MM.1S (cell line): ENCODE results near the gene ANKRD27.

Source experiments
- DNase-seq: peaks from one replicate; pipeline ENCODE4 v3.0.0-alpha.2; 2015
- H2AFZ ChIP-seq: fragments of 300-600 bp; sonication (generic); 2 replicates; pipeline ENCODE4 v1.6.0; 2016; ENCODE audit warnings: antibody characterized with exemption, low read length
- H3F3A ChIP-seq: fragments of 300-600 bp; sonication (generic); 2 replicates; pipeline ENCODE4 v1.6.1; 2016; ENCODE audit warnings: mild to moderate bottlenecking, antibody characterized with exemption, low read length, moderate library complexity, mixed read lengths; ENCODE audit not compliant: insufficient read depth
- H3K27ac ChIP-seq: fragments of 300-600 bp; sonication (generic); 2 replicates; pipeline ENCODE4 v1.5.1; 2016; ENCODE audit warnings: mild to moderate bottlenecking, low read length
- H3K27me3 ChIP-seq: fragments of 300-600 bp; sonication (generic); replicated peaks from 2 replicates; pipeline ENCODE4 v1.6.0; 2016; ENCODE audit warnings: low read length; ENCODE audit not compliant: insufficient read depth
- H3K36me3 ChIP-seq: fragments of 300-600 bp; sonication (generic); replicated peaks from 2 replicates; pipeline ENCODE4 v1.6.1; 2016; ENCODE audit warnings: mild to moderate bottlenecking, low read length, mixed read lengths; ENCODE audit not compliant: insufficient read depth
- H3K4me1 ChIP-seq: fragments of 300-600 bp; sonication (generic); 2 replicates; pipeline ENCODE4 v1.6.1; 2016; ENCODE audit warnings: low read length, mixed read lengths
- H3K4me2 ChIP-seq: fragments of 300-600 bp; sonication (generic); 2 replicates; pipeline ENCODE4 v1.6.0; 2016; ENCODE audit warnings: low read depth, low read length
- H3K4me3 ChIP-seq: fragments of 300-600 bp; sonication (generic); 2 replicates; pipeline ENCODE4 v1.5.1; 2016; ENCODE audit warnings: low read length, mixed read lengths
- H3K79me2 ChIP-seq: fragments of 300-600 bp; sonication (generic); 2 replicates; pipeline ENCODE4 v1.6.1; 2016; ENCODE audit warnings: mixed run types, low read length, mixed read lengths
- H3K9ac ChIP-seq: fragments of 300-600 bp; sonication (generic); 2 replicates; pipeline ENCODE4 v1.6.1; 2016; ENCODE audit warnings: low read length, mixed read lengths
- H3K9me2 ChIP-seq: fragments of 300-600 bp; sonication (generic); replicated peaks from 2 replicates; pipeline ENCODE4 v1.6.1; 2016; ENCODE audit warnings: mild to moderate bottlenecking, low read length, mixed read lengths; ENCODE audit not compliant: insufficient read depth
- H3K9me3 ChIP-seq: fragments of 300-600 bp; sonication (generic); replicated peaks from 2 replicates; pipeline ENCODE4 v1.6.1; 2016; ENCODE audit warnings: mild to moderate bottlenecking, low read length, mixed read lengths; ENCODE audit not compliant: insufficient read depth
- H4K20me1 ChIP-seq: fragments of 300-600 bp; sonication (generic); 2 replicates; pipeline ENCODE4 v1.6.1; 2016; ENCODE audit warnings: mild to moderate bottlenecking, low read length, moderate library complexity, mixed read lengths; ENCODE audit not compliant: insufficient read depth
- EZH2 ChIP-seq: fragments of 300-600 bp; sonication (generic); optimal IDR thresholded peaks from 2 replicates; pipeline ENCODE3; 2017; ENCODE audit warnings: low read depth, mild to moderate bottlenecking, antibody characterized with exemption, low read length, mixed read lengths
- EZH2phosphoT487 ChIP-seq: fragments of 300-600 bp; sonication (generic); IDR thresholded peaks from 2 replicates; pipeline ENCODE4 v1.6.1; 2018; ENCODE audit warnings: antibody characterized with exemption, low read length
- TF ChIP-seq, protein P1 (sequence below): fragments of 300-600 bp; sonication (generic); IDR thresholded peaks from 2 replicates; pipeline ENCODE4 v1.5.1; 2016; ENCODE audit warnings: antibody characterized with exemption, low read length, mixed read lengths

The ANKRD27 gene

GRCh38 chr19:32671883-32672593, 2.9 kb downstream of the ANKRD27 start:
- H3K79me2 ChIP-seq: peaks cover 66% of the 10 kb centered on the region
- 0 out of 2 replicates have a peak, but pooled peaks cover under 1% of the 10 kb centered on the region for H3K36me3 ChIP-seq
- H2AFZ ChIP-seq: no peak overlapping the region
- no peaks in the 10 kb centered on the region for H3K9me2 ChIP-seq
- TF ChIP-seq EZH2phosphoT487: no peak
- TF ChIP-seq, protein P1, sequence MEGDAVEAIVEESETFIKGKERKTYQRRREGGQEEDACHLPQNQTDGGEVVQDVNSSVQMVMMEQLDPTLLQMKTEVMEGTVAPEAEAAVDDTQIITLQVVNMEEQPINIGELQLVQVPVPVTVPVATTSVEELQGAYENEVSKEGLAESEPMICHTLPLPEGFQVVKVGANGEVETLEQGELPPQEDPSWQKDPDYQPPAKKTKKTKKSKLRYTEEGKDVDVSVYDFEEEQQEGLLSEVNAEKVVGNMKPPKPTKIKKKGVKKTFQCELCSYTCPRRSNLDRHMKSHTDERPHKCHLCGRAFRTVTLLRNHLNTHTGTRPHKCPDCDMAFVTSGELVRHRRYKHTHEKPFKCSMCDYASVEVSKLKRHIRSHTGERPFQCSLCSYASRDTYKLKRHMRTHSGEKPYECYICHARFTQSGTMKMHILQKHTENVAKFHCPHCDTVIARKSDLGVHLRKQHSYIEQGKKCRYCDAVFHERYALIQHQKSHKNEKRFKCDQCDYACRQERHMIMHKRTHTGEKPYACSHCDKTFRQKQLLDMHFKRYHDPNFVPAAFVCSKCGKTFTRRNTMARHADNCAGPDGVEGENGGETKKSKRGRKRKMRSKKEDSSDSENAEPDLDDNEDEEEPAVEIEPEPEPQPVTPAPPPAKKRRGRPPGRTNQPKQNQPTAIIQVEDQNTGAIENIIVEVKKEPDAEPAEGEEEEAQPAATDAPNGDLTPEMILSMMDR: no peak
- no peak for TF ChIP-seq EZH2
- H3K27me3 ChIP-seq: no peaks in the 10 kb centered on the region
- no peaks in the 10 kb centered on the region for H4K20me1 ChIP-seq
- no peak overlapping the region for H3K4me3 ChIP-seq
- H3K4me2 ChIP-seq: no peak overlapping the region
- DNase-seq: no peak
- H3K4me1 ChIP-seq: 0 out of 2 replicates have a peak, but pooled peaks cover 6% of the 10 kb centered on the region
- no peaks in the 10 kb centered on the region for H3F3A ChIP-seq
- H3K9me3 ChIP-seq: no peaks in the 10 kb centered on the region
- no peak overlapping the region for H3K27ac ChIP-seq
- H3K9ac ChIP-seq: no peak overlapping the region

DNA sequence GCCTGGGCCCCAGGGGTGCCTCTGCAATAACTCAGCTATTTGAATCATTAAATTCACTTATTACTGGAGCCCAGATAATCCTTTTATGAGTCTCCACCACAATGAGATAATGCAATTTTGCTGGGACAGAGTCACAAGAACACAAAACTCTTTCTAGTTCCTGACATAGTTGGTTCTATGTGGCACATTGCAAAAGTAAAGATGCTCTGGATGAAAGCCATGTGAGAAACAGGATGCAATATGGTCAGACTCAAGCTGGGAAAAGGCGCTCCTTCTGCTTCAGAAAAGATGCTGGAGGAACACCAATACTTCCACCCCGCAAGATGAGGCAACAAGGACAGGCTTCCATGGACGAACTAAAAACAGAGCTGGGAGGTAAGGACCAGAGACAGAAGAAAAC, 5.7 kb downstream of the ANKRD27 start:
- Histone ChIP-seq H3K79me2 (peaks cover 74% of the 10 kb centered on the region), H3K4me1 (0 out of 2 replicates have a peak, but pooled peaks cover 6% of the 10 kb centered on the region), H3K9me2 (no peaks in the 10 kb centered on the region), H3K36me3 (0 out of 2 replicates have a peak, but pooled peaks cover 2% of the 10 kb centered on the region), H3K9me3 (no peaks in the 10 kb centered on the region), H3K4me3 (no peak overlapping the region), H3K27ac (no peak overlapping the region), H4K20me1 (no peaks in the 10 kb centered on the region), H3F3A (no peaks in the 10 kb centered on the region), H3K9ac (no peak overlapping the region), H3K27me3 (no peaks in the 10 kb centered on the region), H2AFZ (no peak overlapping the region), H3K4me2 (no peak overlapping the region)
- no peak for DNase-seq
- TF ChIP-seq, protein P1: no peak
- no peak for TF ChIP-seq EZH2
- no peak for TF ChIP-seq EZH2phosphoT487

- H3K36me3 ChIP-seq: 0 out of 2 replicates have a peak, but pooled peaks cover 2% of the 10 kb centered on the region
- H3K79me2 ChIP-seq: peaks cover 48% of the 10 kb centered on the region
- no peaks in the 10 kb centered on the region for H3F3A ChIP-seq
- no peaks in the 10 kb centered on the region for H3K4me1 ChIP-seq
- H3K4me3 ChIP-seq: no peak overlapping the region
- H3K27ac ChIP-seq: no peak overlapping the region
- DNase-seq: no peak
- H4K20me1 ChIP-seq: no peaks in the 10 kb centered on the region
- H3K4me2 ChIP-seq: no peak overlapping the region
- TF ChIP-seq, protein P1: no peak
- TF ChIP-seq EZH2phosphoT487 (no peak), EZH2 (no peak)
- H3K27me3 ChIP-seq: no peaks in the 10 kb centered on the region
- H2AFZ ChIP-seq: no peak overlapping the region
- H3K9me2 ChIP-seq: no peaks in the 10 kb centered on the region
- no peaks in the 10 kb centered on the region for H3K9me3 ChIP-seq
- H3K9ac ChIP-seq: no peak overlapping the region
Measured at GRCh38 chr19:32666084-32666483, 8.9 kb downstream of the ANKRD27 start.
